GM19397 (cell line): ENCODE results near the gene GORAB.

Experiments used
- ATAC-seq: cut with Tn5 transposase; IDR thresholded peaks from one replicate; pipeline ENCODE4 v1.9.1; 2021; ENCODE audit warnings: mild to moderate bottlenecking, moderate library complexity; ENCODE audit not compliant: unreplicated experiment

GORAB gene

DNA sequence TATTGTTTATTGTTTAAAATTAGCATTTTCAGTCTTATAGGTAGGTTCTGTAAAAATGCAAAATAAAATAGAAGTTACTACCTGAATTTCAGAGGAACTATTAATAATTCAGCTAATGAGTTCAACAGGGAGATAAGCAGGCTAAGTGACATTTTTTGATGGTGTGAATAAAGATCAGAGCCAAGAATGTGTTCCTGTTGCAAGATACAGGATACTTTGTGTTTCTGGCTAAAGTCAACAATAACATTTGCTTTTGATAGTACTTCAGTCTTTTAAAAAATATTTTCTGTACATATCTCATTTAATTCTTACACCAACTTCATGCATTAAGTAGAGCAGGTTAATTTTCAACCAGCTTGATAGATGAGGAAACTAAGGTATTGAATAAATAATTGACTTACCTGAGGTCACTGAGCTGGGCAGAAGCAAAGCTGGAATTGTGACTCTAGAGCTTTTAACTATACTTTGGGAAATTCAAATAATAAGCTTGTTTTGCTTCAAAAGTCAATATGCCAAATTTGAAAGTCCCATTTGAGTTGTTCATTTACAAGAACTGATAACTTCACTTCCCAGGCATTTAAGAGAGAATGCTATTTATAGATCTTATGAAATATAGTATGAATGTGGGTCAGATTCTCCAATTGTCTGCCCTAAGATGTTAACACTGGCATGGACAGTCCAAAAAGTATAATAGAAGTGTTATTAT, 6.0 kb downstream of the GORAB start:
- no peak for ATAC-seq

DNA sequence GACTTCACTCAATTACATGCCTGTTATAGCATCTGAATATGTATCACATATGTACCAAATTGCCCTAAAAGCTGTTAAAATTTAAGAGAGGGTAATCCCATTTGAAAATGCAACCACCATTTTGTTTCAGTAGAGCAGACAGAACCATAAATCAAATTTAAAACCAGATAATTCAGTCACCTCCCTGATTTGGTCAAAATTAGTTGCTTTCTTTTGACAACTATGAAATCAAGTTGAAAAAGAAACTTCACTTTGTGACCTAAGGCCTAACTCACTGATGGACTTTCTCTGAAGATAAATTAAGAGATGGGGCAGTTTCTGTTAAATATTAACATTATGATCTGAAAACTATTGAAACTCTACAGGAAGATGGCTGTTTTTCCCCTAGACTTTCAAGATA, 6.7 kb downstream of the GORAB start:
- ATAC-seq, result no peak

DNA sequence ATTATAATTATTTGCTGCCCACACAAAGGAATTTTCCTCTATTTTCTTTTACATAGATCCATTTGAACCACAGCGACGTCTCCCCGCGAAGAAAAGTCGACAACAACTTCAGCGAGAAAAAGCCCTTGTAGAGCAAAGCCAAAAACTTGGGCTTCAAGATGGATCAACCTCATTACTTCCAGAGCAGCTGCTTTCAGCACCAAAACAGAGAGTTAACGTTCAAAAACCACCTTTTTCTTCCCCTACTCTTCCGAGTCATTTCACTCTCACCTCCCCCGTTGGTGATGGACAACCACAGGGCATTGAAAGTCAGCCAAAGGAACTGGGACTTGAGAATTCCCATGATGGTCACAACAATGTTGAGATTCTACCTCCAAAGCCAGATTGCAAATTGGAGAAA, 7.2 kb downstream of the GORAB start:
- no peak for ATAC-seq

DNA sequence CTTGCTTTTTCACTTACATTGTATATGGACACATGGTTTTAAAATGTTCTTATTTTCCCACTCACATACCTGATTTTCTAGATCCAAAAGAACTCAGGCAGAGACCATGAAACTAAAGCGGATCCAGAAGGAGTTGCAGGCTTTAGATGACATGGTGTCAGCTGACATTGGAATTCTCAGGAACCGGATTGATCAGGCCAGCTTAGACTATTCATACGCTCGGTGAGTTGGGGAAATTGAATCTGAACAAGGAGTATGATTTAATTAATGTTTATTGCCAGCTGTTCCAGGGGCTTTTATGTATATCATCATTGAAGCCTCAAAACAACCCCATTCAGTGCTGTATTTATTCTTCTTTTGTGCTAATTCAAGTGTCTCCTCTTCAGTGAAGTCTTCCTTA, 12.7 kb downstream of the GORAB start:
- ATAC-seq, result no peak

DNA sequence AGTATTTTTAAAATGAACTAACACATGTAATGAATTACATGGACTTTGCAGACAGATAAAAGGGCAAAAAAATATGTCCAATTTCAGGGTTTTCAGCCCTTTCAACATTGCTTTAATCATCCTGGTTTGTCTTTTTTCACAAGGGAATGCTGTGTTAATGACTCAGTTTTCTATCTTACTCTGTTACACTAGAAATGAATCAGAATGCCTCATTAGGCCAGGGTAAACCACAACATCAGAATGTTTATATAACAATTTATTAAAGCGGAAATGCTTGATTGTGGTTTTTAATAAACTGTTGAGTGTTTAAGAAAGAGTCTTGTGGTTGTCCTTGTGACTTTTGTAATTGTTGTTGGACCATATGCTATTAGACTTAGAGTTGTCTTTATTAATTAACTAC, 13.5 kb downstream of the GORAB start:
- no peak for ATAC-seq

DNA sequence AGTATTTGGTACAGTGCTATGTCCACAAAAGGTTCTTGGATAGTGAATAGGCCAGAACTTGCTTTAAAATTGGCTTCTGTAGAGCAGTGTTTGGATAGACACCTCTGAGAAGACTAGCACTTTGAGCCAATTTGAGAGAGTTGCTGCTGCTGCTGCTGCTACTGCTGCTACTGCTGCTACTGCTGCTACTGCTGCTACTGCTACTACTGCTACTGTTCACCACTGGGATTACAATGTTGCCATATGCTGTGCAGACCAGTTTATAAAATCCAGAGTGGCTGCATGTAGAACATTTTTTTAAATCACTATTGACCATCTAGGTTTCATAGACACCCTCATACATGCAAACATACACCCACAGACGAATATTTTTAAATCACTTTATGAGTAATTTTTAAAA, 15.3 kb downstream of the GORAB start:
- ATAC-seq, result no peak

DNA sequence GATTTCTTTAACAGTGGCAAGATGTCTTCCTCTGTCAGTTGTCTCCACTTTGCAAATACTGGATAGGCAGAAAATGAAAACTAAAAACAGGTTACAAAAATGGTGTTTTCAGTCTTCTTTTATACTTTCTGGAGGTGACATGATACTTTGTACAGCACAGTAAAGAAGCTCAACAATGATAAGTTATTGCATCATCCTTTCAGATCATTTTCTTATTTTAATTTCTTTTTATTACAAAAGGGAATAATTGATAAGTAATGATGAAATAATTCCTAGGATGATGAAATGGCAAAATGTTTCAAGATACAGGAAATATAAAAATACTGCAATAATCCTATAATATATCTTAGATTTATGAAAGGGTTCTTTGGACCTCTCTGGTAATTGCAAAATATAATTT, 16.5 kb downstream of the GORAB start:
- no peak for ATAC-seq

DNA sequence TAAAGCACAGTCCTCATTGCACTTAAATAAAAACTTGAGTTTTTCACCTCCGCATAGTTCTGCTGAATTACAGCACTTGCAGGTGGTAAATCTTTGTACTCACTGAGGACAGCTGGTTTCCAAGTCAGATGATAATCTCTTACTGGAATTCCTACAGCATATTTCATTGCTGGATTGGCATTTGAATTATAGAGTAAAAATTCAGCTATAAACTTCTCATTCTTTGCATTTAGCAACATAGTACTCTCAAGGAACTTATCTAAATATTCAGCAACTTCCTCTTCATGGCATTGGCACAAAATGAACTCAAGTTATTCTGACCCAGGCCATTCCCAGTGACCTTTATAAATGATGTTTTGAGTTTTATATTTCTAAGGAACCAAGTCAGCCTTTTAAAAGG, 23.4 kb downstream of the GORAB start:
- ATAC-seq, result no peak

DNA sequence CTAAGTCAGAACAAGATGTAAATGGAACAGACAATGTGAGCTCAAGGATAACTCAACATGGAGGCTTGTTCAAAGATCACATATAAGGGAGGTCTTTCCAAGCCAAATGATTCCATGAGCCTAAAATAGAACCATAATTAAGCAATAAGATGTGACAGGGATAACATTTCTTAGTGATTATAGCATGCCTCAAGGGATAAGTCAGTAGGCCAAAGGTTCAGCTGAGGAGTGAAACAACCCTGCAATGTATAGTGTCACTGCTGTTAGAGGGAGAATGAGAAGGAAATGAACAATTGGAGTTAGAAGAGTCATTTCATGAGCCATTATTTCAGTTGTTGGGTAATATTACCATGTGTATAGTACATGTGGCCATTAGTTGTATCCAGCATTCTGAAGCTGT, 25.0 kb downstream of the GORAB start:
- no peak for ATAC-seq

DNA sequence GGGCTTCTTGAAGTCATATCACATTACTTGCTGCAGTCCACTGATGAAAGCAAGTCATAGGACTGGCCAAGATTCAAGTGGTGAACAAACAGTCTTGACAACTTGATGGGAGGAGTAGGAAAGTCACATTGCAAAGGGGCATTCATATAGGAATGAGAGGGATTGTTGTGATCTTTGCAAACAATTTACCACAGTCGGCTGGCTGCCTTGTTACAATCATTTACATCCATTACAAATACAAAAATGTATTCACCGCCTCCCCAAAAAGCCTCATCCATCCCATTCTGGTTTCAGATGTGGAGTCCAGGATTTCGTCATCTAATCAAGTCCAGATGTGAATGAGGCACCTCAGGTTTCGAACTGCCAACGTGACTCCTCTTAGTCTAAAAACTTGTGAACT, 26.8 kb downstream of the GORAB start:
- ATAC-seq, result no peak

DNA sequence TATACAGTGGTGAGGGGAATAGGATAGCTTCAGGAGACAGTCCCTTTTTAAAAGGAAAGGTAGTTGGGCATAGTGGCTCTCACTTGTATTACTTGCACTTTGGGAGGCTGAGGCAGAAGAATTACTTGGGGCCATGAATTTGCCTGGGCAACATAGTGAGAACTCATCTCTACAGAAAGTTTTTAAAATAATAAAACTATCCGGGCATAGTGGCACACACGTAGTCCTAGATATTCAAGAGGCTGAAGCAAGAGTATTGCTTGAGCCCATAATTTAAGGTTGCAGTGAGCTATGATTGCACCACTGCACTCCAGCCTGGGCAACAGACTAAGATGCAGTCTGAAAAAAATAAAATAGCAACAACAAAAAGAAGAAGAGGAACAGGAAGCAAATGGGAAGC, 27.2 kb downstream of the GORAB start:
- ATAC-seq, result no peak

DNA sequence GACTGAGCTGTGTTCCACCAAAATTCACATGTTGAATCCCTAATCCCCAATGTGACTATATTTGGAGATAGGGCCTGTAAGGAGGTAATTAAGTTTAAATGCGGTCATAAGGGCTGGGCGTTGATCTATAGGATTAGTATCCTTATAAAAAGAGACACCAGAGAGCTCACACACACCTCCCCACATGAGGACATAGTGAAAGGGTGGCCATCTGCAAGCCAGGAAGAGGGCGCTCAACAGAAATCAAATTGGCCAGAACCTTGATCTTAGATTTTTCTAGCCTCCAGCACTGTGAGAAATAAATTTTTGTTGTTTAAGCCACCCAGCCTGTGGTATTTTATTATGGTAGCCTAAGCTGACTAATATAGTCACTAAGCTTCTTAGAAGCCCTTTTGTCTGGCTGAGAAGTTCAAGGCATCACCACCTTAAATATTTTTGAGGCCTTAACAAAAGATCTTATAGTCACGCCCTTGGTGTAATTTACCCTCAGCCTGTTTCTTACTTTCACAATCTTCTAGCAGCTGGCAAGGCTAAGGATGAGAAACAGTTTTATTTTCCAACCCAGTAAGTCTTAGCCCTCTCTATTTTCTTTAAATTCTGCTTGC, 28.8 kb downstream of the GORAB start:
- no peak for ATAC-seq

DNA sequence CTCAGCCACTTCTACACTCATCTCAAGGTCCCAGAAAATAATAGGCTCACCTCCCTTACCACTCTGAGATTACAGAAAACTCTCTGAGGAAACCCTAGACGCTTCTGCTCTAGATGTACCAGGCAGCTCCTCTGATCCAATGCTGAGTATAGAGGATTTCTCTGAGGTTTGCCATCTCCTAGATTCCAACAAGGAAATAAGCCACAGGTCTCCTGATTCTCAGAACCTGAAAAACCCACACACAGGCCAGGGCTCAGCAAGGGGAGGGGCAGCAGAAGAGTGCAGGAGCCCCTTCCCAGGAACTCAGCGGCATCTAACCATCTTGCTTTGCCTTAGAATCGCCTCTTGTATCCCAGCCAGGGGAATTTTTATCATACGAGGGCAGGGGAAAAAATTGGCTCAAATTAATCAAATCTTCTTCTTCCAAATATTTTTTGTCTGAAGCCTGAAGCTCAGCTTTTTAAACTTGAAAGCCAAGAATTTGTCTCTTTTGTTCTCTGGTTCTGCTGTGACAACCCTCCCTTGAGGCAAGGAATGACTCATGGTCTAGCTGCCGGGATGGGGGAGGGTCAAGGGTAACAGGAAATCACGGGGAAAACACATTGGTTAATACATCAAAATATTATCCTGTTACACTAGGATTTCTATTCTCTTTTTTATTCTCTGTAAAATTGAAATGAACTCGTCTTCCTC, 30.8 kb downstream of the GORAB start:
- no peak for ATAC-seq

DNA sequence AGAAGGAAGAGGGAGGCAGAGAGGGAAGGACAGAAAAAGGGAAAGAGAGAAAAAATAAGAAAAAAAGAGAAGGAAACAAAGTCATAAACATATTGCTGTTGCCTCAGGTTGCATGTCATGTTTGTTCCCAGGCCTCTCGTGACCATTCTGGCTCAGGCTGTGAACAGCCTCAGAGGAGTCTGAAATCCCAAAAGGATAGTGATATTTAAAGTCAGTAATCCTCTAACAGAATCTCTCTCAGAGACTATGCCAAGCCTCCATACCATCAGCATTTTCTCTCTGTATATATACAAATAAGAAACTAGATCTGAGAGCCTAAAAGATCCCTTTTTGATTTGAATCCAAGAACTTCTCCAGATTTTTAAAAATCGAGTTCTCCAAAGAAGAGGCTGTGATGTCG, 35.2 kb downstream of the GORAB start:
- no peak for ATAC-seq

DNA sequence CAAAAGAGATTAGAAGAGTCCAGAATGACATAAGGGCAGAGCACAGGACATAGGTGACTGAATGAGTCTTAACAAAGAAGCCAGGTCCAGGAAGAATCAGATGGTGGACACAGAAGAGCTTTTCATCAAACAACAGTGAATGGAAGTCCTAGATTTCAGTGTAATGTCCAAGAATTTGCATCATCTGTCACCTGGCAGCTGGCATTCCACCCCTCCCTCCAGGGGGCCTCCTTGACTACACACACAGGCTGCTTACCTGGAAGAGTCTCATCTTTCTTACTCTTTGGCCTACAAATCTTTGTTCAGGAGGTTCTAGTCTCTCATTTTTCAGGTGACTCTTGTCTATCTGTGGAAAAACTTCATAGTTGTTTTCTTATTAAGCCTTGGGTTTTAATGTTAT, 36.2 kb downstream of the GORAB start:
- ATAC-seq, result no peak

DNA sequence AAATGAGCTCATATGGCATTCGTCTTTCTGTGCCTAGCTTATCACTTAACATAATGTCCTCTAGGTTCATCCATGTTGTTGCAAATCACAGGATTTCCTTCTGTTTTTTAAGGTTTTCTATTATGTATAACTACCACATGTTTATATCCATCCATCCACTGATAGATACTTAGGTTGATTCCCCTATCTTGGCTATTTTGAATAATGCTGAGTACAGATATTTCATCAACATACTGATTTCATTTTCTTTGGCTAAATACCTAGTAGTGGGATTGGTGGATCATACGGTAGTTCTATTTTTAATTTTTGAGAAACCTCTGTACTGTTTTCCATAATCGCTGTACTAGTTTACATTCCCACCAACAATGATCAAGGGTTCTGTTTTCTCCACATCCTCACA, 45.0 kb downstream of the GORAB start:
- ATAC-seq, result no peak

DNA sequence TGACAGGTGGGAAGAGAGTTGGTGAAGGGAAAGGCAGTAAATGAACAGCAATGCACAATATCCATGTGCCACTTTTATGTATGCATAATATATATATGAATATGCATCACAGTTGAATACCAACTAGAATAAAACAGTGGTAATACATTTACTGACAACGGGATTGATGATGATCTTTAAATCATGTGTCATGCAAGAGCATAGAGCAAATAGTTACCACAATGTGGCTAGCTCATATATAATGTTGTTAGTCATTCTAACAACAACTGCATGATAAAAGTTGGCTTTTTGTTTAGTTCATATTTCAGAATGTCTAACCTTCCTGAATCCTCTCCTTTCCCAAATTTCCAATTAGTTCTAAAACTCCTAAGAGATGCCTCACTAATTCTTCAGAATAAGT, 46.4 kb downstream of the GORAB start:
- ATAC-seq, result no peak

DNA sequence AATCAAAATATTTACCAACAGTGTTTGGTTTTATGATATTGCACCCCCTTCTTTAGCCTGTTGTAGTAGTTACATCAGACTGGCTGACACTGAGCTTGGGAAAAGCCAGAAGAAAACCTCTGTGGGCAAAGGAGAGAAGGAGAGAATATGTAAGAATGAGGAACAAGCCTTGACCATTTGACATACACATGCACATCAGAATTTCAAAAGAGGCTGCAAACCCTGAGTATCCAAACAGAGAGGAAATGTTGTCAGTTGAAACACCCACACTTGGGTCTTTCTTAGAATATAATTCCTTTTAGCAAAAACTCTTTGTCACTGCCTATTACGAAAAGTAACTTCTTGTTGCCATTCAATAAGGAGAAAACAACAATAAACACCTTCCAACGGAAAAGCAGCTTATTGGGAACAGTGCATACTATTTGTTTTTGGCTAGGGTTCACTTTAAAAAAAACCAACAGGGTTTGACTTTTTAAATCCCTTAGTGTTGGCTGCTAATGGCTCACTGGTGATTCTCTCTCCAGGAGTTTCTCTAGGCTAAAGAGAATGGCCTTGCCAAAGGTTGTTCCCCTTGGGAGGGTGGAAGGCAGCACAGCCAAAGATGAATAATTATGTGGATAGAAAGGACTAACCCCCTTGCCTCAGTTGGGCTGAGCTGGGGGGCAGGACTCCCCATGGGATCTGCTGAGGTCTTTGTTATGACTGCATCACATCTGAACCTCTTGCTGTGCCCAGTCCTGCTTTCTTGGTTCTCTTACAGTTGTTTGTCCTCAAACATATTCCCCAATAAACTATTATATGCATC, 48.9 kb downstream of the GORAB start:
- no peak for ATAC-seq

DNA sequence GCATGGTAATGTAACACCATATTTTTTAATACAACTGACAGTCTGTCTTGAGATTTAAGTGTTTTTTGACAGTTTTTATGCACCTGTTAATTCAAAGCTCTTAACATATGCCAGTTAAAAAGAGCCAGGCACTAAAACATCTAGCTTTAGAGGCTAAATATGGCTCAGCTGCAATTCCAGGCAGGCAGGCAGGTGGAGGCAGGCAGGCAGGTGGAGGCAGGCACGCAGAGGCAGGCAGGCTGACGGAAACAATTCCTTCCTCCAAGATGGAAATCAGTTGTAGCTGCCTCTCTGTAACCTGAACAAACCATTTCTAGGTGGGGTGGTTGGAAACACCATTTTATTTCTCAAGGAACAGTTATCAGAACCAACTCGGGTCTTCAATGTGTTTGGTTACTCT, 51.2 kb downstream of the GORAB start:
- no peak for ATAC-seq

DNA sequence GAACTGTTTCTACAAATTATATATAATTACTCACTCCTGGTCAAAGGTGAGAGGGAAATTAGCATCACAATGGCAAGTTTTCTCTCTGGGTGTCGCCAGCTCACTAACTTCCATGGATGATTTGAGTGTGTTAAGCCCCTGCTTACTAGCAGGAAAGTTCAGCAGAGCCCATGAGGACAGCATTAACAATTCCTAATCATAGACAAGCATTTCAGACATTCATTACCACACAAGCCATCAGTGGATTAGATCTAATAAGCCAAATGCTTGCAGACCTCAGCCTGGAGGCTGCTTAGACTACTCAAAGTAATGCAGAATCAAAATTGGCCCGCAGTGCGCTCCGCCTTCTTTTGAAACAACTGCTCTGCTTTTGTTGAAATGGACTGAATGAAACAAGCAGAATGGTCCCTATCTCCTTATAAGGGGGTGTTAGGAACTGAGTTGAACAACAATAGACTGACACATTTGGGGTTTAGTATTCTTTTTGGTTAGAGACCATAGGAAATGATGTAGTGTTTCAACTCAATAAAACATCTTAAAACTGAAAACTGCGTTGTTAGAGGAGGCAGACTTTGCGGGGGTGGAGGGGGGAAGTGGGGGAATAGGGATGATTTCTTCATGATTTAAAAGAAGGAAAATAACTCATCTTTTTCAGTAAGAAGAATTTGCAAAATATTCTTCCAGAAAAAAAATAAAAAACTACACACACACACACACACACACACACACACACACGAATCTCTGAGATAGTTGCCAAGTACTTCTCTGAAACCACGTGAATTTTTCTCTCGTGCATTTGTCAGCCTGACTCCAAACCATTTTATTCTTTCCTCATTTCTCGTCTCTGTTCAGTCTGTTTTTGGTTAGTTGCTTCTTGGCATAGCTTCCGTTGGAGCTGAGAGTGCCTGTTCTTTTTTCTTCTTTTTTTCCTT, 54.6 kb downstream of the GORAB start:
- no peak for ATAC-seq

DNA sequence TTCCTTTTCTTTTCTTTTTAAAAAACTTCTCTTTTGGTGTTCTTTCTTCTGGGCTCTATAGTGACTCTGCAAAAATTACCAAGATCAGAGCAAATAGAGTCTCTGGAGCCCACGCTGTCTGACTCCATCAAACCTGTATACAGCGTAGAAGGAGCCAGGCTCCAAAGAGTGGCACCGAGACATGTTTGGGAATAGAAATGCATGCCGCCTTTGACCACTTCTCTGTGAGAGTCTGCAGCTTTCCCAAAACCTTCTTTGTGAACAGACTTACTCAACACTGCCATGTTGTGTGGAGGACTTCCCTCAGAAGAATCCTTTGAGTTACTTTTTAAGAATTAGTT, 55.3 kb downstream of the GORAB start:
- ATAC-seq, result no peak
